Jurkat, Clone E6-1 (cell line): ENCODE data around the gene SUMO2. TPM values are rescaled to one million over a fixed set of nuclear protein-coding genes. Genes with fewer than 3 reads are reported as not detected.
"Not testable (repeated sequence)": the region's sequence is repeated elsewhere in the genome, so short reads cannot be mapped to it uniquely, and the experiment has no call there.

Source experiments
- DNase-seq: peaks from one replicate; pipeline ENCODE4 v3.0.0-alpha.2; 2011; ENCODE audit warnings: low read depth, low spot score
- H3K4me3 ChIP-seq: 2 replicates; pipeline ENCODE4 v1.5.1; 2011; ENCODE audit warnings: mild to moderate bottlenecking, low read length, control low read depth, moderate library complexity
- polyA plus RNA-seq: library from polyadenylated mRNA; unstranded; fragments of >200 nt; gene quantifications from one replicate; pipeline ENCODE4 v1.2.1, GENCODE V29; 2012; ENCODE audit warnings: missing spikeins; ENCODE audit not compliant: insufficient read length, insufficient read depth

Gene SUMO2
- 1,003 TPM for polyA plus RNA-seq

DNA sequence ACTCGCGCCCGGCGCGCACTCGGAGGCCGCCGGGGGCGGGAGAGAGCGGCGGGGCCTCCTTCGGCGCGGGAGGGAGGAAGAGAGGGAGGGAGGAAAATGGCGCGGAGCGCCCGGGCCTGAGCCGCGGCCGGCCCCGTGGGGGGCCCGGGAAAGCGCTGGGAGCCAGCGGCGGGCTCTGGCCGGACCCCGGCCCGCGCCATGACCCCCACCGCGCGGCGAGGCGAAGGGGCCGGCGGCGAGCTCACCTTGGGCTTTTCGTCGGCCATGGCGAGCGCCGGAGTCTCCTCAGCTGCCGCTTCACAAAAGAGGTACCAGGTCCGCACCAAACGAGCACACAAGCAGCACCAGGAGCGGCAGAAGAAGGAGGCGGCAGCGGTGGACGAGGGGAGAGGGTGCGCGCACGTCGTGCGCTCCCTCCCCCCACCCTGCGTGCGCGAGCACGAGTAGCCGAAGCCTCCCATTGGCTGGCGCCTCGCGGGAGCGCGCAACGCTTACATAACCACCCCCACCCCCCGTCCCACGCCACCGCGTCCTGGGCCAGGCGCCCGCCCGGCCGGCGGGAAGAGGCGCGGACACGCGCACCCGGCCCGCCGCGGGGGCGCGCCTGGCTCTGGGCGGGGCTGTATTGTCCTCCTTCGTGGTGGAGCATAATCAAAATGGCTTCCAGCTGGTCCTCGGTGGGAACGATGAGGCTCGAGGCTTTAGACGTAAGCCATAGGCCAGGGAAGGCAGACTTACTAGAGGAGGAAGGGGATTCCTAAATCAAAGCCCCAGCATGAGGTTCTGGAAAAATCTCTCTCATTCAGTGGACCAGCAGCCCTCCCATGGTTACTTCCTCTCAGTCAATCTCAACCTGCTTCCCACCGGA, at the start of gene SUMO2:
Gene SUMO2 (minus strand): TSS at position 391 of the 868 bp plus-strand sequence. CDS start 125 bp downstream, at position 266.
- DNase-seq = peak; percentile 95
- peak within 1 kb of the TSS; percentile 75 for H3K4me3 ChIP-seq

DNA sequence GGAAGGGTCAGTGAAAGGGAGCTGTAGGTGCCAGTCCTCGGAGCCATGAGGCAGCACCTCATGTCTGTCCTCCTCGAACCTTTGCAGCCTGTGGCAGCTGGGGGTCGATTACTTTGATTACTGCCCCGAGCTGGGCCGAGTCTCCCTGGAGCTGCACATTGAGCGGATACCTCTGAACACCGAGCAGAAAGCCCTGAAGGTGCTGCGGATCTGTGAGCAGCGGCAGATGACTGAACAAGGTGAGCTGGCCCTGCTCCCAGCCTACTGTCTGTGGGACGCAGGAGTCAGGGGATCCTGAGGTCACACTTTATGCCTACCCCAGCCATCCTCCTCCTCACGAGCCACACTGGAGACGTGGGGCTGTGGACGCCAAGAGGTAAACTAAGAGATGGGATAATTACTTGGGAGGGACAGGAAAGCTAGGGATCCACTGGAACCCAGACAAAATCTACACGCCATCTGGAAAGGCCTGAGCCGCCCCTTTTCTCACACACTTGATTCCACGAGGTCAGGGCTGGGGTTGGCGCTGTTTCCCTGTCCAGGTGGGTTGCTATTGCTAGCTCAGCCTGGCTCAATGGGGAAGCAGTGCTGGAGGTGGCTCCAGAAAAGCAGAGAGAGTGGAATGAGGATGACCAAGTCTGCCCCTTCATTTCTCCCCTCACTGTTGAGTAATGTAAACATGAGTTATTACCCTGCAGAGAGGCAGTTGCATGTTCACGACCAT, 49.1 kb upstream of the SUMO2 start:
- H3K4me3 ChIP-seq = no peak overlapping the region
- DNase-seq = no peak

DNA sequence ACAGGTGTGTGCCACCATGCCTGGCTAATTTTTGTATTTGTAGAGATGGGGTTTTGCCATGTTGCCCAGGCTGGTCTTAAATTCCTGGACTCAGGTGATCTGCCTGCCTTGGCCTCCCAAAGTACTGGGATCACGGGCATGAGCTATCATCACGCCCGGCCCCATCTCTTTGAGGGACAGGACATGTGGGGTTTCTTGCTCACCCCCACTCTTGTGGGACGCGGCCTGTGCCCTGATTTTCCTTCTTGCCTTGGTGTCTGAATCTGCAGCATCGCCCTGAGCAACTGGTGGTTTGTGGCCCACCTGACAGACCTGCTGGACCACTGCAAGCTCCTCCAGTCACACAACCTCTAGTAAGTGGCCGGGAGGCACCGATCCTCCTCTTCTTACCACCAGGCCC, 48.3 kb upstream of the SUMO2 start:
- no peak for DNase-seq
- H3K4me3 ChIP-seq = no peak overlapping the region

DNA sequence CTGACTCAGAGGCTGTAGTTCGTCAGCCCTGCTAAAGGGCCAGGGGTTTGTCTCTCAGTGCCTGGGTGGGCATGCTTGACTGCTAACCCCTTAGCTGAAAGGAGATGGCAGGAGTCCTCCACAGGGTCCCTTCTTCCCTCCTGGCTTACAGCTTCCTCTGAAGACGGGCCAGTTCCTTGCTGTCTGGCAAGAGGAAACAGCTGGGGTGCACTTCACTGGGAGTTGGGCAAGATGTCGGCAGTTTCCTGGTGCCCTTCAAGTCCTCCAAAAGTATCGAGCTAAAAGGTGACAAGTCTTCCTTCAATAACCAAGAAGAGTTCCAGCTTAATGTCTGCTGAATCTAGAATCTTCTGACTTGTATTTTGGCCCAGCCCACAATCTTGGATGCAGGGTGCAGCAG, 46.1 kb upstream of the SUMO2 start:
- DNase-seq = no peak
- no peak overlapping the region for H3K4me3 ChIP-seq

DNA sequence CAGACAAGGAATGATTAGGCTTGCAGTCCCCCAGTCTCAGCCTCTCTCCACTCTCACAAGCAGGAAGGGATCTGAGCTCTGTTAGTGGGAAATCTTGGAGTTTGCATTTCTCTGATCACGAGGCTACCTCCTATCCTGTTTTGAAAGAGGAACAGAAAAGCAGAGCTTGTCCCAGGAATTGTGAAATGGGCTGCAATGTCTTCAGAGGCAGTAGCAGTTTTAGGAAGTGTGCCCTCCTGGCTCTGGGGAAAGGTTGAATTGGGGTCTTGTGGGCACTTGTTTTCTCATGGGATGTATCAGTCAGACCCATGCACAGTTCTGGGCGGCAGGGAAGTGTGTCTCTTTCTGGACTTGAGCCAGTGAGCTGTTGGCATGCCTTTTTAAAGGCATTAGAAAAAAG, 45.5 kb upstream of the SUMO2 start:
- H3K4me3 ChIP-seq = no peak overlapping the region
- no peak for DNase-seq

DNA sequence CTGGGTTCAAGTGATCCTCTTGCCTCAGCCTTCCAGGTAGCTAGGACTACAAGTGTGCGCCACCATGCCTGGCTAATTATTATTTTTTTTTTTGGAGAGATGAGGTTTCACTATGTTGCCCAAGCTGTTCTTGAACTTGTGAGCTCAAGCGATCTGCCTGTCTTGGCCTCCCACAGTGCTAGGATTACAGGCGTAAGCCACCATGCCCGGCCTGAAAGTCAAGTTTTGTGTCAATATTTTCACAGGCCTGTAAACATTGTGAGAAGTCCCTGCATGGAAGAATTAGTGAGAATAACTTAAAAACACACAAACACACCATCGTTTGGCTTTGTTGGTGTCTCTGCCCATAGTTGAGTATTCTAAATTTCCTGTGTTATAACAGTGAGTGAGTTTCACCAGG, 45.0 kb upstream of the SUMO2 start:
- no peak for DNase-seq
- H3K4me3 ChIP-seq = no peak overlapping the region

DNA sequence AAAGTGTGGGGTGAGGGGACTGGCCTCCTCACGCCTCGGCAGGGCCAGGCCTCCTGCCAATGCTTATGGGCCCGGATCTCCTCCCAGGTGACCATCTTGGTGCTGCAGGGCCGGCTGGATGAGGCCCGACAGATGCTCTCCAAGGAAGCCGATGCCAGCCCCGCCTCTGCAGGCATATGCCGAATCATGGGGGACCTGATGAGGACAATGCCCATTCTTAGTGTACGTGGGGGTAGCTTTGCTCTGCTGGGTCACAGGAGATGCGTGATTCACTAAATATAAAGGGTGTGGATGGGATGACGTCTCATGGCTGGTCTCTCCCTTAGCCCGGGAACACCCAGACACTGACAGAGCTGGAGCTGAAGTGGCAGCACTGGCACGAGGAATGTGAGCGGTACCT, 42.3 kb upstream of the SUMO2 start:
- no peak for DNase-seq
- H3K4me3 ChIP-seq = no peak overlapping the region

DNA sequence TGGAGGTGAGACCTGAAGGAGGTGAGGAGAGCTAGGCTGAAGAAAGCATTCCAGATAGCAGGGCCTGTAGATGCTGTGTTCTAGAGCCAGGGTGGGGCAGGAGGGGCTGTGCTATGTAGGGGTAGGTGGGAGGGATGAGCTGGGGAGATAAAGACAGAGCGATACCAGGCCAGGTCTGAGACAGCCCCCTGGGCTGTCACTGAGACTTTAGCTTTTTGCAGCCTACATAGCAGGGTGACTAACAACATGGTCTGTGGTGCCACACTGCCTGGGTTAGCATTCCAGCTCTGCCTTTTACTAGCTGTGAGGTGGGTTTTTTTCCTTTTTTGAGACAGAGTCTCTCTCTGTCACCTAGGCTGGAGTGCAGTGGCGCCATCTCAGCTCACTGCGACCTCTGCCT, 37.1 kb upstream of the SUMO2 start:
- no peak for DNase-seq
- no peak overlapping the region for H3K4me3 ChIP-seq

DNA sequence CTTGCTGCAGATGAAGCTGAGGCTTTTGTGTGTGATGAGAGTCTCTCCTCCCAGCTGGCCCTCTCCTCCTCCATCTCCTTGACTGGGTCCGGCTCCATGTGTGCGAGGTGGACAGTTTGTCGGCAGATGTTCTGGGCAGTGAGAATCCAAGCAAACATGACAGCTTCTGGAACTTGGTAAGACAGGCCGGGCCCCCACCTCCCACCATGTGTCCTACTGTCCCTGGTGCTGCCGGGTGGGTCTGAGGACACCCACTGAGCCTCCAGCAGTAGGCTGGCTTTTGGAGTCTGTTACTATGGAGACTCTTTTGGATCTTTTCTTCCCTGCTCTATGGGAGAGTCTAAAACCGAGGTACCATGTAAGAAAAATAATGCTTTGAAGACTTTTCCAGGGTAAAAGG, 35.4 kb upstream of the SUMO2 start:
- DNase-seq = no peak
- no peak overlapping the region for H3K4me3 ChIP-seq

DNA sequence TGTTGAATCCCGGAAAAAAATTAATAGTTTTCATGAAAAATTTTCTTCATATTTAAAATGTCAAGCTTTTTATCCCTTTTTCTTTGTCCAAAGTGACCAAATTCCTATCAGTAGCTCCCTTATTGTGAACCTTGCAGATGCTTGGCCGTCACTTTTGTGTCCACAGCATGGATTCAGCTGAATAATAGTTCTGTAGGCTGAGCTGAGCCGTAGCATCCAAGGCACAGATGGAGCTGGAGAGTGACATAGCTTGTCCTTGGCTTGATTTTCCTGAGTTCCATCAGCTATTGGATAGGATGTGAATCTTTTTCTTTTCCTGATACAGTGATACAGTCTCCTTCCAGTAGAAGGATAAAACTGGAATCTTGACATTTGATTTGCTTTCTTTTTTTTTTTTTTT, 26.3 kb upstream of the SUMO2 start:
- no peak for DNase-seq
- no peak overlapping the region for H3K4me3 ChIP-seq

DNA sequence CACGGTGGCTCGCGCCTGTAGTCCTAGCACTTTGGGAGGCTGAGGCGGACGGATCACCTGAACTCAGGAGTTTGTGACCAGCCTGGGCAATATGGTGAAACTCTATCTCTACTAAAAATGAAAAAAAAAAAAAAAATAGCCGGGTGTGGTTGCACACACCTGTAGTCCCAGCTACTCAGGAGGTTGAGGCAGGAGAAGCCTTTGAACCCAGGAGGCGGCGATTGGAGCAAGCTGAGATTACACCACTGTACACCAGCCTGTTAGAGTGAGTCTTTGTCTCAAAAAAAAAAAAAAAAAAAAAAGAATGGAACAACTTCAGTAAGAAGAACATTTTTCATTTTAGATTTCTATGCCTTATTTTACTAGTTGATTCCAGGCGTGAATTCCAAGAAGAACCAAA, 25.4 kb upstream of the SUMO2 start:
- DNase-seq = no peak
- no peak overlapping the region for H3K4me3 ChIP-seq

DNA sequence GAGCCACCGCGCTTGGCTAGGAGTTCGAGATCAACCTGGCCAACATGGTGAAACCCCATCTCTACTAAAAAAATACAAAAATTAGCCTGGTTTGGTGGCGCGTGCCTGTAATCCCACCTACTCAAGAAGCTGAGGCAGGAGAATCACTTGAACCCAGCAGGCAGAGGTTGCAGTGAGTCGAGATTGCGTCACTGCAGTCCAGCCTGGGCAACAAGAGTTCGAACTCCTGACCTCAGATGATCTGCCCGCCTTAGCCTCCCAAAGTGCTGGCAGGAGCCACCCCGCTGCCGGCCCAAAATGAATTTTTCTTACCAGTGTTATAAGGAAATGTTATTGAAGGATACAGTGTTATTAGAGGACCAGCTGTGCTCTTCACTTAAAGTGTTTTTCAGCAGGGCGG, 25.0 kb upstream of the SUMO2 start:
- DNase-seq = no peak
- no peak overlapping the region for H3K4me3 ChIP-seq

DNA sequence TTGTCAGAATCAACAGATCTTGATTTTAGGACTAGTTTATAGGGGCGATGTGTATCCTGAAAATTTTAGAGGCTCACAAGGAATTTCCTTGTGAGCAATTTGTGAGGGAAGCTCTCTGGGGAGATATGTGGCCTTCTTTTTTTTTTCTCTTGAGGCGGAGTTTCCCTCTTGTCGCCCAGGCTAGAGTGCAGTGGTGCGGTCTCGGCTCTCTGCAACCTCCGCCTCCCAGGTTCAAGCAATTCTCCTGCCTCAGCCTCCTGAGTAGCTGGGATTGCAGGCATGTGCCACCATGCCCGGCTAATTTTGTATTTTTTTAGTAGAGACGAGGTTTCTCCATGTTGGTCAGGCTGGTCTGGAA, 24.3 kb upstream of the SUMO2 start:
- H3K4me3 ChIP-seq = peak overlapping the region; percentile 98
- not testable (repeated sequence) for DNase-seq

DNA sequence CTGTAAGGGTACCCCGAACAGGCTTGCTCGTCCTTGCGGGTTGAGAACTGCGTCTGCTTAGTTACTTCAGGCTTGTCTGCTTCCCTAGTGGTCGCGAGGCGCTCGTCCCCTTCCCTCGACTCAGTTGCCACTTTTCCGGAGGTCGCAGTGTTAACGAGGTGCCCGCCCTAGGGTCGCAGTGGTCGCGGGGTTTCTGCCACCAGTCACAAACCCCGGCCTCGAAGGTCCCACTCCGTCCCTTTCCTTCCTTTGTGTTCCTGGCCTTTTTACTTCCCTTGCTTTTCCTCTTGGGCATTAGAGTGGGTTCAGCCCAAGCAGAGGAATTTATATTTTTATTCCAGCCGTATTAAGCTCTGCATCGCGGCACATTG, 23.0 kb upstream of the SUMO2 start:
- peak overlapping the region; percentile 98 for H3K4me3 ChIP-seq
- DNase-seq = no peak

DNA sequence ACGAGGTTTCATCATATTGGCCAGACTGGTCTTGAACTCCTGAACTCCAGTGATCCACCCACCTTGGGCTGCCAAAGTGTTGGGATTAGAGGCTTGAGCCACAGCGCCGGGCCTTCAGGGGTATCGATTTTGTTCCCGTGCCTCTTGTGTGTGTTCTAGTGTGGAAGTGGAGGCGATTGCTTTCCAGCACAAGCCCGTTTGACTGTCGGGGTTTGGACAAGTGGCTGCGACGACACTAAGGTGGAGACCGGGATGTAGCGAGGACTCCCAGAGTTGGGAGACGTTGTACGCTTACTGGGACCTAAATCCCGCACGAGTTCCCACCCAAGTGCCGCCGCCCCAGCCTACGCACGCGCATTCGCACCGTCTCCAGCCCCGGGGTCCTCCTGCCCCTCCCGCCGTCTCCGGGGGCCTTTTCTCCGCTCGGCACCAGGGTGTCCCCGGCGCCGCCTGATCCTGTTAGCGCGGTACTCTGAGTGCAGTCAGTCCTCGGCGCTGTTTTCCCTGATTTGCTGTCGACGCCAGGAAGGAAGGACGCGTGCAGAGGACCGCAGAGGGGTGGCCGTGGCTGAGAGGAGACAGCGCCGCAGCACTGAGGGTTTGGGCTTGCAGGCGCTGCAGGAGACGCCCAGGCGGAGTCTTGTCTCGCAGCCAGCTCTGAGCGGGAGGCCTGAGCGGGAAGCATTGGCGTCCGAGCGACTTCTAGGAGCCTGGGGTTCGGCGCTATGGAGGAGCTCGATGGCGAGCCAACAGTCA, 22.5 kb upstream of the SUMO2 start, which contains the start of gene NUP85:
Gene NUP85 (plus strand): TSS at position 643 of the 756 bp plus-strand sequence. CDS start 83 bp downstream, at position 726.
- DNase-seq = peak; percentile 83
- H3K4me3 ChIP-seq = peak within 1 kb of the TSS; percentile 98

DNA sequence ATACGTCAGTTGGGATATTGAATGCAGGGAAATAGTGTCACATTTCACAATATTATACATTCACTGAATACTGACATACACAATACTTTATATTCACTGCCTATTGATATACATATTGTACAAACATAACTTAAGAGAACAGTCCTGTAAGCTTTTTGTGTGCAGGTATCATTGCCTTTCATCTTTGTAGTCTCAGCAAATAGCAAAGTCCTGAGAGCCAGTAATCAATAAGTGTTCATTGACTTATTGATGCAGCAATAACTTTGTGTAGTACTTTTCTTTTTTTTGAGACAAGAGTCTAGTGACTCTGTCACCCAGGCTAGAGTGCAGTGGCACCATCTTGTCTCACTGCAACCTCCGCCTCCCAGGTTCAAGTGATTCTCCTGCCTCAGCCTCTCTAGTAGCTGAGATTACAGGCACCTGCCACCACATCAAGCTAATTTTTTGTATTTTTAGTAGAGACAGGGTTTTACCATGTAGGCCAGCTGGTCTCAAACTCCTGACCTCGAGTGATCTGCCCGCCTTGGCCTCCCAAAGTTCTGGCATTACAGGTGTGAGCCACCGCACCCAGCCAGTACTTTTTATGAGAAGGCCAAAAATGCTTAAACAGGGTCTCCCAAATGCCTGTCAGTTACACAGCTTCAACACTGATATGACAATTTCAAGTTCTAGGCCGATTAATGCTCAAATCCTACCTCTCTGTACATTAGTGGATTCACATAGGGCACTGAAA, 17.3 kb upstream of the SUMO2 start:
- no peak for DNase-seq
- H3K4me3 ChIP-seq = no peak overlapping the region

DNA sequence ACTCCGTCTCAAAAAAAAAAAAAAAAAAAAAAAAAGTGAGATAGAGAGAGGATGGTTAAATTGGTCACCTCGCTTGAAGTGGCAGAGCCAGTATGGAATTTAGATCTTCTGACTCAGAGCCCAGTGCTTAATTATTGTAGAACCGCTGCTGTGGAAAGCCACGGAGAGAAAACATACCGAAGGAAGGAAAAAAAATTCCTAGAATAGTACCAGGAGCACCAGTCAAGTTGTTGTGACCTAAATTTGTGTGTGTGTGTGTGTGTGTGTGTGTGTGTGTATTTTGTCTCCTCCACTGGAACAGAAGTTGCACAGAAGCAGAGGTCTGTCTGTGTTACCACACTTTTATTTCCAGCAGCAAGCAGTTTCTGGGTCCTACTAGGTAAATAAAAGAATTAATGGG, 12.1 kb upstream of the SUMO2 start:
- no peak for DNase-seq
- H3K4me3 ChIP-seq = no peak overlapping the region

DNA sequence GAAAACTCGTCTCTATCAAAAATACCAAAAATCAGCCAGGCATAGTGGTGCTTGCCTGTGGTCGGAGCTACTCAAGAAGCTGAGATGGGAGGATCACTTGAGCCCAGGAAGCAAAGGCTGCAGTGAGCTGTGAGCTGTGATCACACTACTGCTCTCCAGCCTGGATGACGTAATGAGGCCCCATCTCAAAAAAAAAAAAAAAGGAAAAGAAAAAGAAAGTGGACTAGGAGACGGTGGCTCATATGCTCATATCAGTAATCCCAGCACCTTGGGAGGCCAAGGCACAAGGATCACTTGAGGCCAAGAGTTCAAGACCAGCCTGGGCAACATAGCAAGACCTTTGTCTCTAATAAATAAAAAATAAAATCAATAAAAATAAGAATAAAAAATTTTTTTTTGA, 8.8 kb upstream of the SUMO2 start:
- DNase-seq = no peak
- H3K4me3 ChIP-seq = no peak overlapping the region

DNA sequence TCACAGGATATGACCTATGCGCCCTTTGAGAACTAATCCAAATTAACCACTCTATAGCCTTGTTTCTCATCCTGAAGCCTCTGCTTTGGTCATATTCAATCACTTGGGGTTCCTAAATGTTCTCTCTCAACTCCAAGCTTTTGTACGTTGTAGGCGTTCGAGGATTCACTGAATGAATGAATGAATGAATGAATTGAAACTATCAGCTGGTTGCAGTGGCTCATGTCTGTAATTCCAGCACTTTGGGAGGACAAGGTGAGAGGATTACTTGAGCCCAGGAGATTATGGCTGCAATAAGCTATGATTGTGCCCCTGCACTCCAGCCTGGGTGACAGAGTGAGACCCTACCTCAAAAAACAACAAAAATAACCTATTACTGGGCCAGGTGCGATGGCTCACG, 5.9 kb upstream of the SUMO2 start:
- DNase-seq = no peak
- no peak overlapping the region for H3K4me3 ChIP-seq
